COLO668 (cell line): Measurements from ENCODE around the gene PRELP.
"Not testable (repeated sequence)": the region's sequence is repeated elsewhere in the genome, so short reads cannot be mapped to it uniquely, and the experiment has no call there.

Experiments used
- DNase-seq: peaks from one replicate; lab custom pipeline; 2025; ENCODE audit not compliant: unreplicated experiment; lab: John Stamatoyannopoulos, UW

PRELP gene

DNA sequence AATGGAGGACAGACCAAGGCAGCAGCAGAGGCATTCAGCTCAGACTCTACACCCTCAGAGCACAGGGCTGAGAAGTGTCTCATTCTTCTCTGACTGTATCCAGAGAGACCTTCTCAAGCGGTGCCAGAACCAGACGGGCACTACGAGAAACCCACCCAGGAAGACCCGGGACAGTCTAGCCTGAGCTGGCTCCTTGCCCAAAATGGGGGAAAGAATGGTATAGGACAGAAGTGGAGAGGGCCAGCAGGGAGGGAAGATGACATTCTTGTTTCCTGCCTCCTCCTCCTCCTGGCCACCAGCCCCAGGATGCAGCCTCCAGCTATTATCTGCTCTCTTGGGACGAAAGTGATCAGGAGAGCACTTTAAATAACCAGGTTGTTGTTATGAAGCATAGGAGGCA, 22.6 kb upstream of the PRELP start:
- DNase-seq, result no peak

- DNase-seq, result no peak
Measured at GRCh38 chr1:203453616-203454015, 22.0 kb upstream of the PRELP start.

DNA sequence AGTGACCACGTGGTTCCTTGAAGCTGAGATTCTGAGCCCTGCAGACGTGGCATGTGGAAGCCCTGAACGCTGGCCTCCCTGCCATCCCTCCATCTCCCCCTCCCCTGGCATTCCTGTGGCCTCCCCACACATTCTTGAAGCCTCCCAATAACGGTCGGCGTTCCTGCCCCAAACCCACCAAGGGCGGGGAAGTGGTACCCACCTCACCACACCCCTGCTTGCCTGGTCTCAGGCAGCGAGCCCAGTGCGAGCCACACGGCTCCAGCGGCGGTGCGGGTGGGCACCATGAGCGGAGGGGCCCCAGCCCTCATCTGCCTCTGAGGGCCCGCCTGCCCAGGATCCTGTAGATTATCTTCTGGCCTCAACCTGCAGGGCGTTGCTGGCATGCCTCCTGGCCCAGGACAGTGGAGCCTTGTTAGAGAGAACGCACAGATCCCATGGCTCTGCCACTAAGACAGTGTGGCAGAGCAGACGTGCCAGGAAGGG, 20.6 kb upstream of the PRELP start:
- no peak for DNase-seq

GRCh38 chr1:203455706-203456105, 19.9 kb upstream of the PRELP start:
- DNase-seq, result no peak

- DNase-seq, result no peak
Measured at GRCh38 chr1:203456577-203456976, 19.0 kb upstream of the PRELP start.

DNA sequence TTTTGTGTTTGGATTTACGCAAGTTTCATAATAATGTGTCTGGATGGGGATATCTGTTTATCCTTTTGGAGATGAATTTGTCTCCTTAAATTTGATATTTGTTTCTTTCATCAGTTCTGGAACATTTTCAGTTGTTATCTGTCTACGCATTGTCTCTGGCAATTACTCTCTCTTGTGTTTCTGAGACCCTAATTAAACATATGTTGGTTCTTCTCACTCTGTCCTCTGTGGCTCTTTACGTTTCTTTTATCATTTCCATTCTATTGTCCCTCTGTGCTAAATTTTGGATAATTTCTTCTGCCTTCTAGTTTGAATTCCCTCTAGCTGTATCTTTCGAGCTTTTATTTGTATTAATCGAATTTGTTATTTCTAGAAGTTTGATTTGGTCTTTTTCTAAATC, 17.5 kb upstream of the PRELP start:
- no peak for DNase-seq

GRCh38 chr1:203459671-203460201, 15.9 kb upstream of the PRELP start:
- no peak for DNase-seq

DNA sequence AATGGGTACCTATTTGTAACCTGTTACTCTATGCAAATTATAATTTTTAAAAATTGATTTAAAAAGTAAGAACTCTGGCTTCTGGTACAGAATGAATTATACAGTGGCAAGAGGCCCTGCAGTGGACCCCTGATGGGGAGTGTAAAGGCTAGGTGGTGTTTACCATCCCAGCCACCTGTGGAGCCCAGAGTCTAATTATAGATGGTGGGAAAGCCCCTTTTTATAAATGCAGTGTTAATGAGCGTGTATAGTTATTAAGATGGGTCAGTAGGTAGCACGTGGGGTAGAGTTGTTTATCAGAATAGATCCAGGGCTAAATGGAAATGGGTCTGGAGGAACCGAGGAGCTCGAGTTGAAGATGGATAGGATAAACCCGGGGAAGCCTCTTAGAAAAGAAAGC, 13.9 kb upstream of the PRELP start:
- peak; percentile 21 for DNase-seq

GRCh38 chr1:203462143-203462542, 13.5 kb upstream of the PRELP start:
- DNase-seq, result no peak

DNA sequence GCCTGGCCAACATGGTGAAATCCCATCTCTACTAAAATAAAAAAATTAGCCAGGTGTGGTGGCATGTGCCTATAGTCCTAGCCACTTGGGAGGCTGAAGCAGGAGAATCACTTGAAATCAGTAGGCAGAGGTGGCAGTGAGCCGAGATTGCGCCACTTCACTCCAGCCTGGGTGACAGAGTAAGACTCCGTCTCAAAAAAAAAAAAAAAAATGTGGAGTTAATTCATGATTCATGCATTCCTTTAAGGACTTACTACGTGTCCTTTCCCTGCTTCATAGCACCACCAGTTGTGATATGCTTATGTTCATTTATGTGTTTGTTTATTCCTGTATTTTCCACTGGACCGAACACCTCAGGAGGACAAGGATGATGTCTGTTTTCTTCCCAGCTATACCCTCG, 12.7 kb upstream of the PRELP start:
- no peak for DNase-seq

- DNase-seq, result no peak
Measured at GRCh38 chr1:203463469-203464062, 12.0 kb upstream of the PRELP start.

DNA sequence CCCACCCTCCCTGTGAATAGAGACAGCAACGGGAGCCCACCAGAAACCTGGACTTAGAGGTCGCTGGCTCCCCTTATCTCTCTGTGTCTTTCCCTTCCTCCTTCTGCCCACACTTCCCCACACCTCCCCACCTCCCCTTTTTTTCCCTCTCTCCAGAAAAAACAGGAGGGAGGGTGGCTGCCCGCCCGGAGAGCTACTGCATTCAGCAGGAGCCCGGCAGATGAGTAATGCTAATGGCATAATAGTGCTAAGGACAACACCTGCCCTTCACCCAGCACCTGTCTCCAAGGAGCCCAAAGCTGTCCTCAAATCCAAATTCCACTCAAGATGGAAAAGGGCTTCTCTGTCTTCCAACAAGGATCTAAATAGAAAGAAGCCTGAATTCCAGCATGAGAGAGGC, 11.4 kb upstream of the PRELP start:
- peak; percentile 53 for DNase-seq

- DNase-seq, result no peak
Measured at GRCh38 chr1:203464743-203465142, 10.9 kb upstream of the PRELP start.

DNA sequence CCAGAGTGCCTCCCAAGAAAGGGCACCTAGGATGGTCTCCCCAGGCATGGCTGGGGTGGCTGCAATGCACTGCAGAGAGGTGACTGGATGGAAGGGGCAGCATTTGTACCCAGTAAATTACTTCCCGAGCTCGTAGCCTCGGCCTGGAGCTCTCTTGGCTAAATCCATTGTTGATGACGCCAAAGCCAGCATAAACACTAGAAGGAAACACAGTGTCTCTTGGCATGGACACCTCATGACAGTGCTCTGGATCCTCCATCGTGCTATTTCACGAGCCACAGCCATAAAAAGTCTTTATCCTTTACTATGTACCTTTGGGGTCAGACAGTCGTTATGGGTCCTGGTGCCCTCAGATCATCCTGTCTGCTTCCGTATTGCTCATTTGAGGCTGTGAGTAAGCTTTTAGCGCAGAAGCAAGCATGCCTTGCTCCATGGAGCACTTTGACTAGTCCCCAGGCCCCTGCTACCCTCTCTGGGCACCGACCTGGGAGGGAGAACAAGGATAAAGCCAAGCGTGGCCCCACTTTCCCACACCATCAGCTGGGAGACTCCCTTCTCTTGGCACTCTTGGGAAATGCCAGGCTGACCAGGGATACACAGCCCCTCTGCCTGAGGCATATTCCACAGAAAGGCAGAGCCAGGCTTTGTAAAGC, 10.3 kb upstream of the PRELP start:
- no peak for DNase-seq

GRCh38 chr1:203465948-203466347, 9.7 kb upstream of the PRELP start:
- DNase-seq, result no peak

DNA sequence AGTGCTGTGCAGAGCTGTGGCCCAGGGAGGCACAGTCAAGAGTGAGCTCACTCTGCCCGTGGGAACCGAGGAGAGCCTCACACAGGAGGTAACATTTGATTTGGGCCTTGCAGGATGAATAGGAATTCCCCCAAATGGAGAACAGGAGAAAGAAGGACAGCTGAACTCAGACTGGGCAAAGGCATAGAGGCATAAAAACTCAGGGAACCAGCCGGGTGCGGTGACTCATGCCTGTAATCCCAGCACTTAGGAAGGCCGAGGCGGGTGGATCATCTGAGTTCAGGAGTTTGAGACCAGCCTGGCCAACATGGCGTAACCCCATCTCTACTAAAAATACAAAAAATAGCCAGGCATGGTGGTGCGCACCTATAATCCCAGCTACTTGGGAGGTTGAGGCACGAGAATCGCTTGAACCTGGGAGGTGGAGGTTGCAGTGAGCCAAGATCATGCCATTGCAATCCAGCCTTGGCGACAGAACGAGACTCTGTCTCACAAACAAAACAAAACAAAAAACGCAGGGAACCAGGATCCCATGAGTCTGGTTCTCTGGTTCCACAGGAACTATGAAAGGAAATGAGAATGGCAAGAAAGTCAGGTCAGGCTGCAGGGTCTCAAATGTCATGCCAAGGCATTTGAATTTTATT, 8.6 kb upstream of the PRELP start:
- not testable (repeated sequence) for DNase-seq

GRCh38 chr1:203467550-203467921, 8.1 kb upstream of the PRELP start:
- no peak for DNase-seq

- no peak for DNase-seq
Measured at GRCh38 chr1:203468326-203468725, 7.3 kb upstream of the PRELP start.

DNA sequence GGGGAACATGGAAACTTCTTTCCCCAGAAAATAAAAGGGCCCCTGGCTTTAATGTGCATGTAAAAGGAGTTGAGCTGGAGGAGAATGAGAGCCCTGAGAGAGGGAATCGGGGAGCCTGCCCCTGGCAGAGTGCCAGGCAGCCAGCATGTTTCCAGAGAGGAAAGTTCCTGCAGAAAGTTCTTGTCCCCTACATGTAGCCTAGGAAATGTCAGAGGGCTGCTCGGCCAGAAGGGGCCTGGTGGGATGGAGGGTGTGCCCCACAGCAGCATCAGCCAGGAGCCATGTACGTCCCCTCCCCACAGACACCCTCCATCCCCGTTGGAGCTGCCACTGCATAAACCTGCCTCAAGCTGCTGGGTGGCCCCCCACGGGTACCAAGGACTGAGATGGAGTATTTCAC, 5.4 kb upstream of the PRELP start:
- DNase-seq, result no peak

- no peak for DNase-seq
Measured at GRCh38 chr1:203471841-203472240, 3.8 kb upstream of the PRELP start.

DNA sequence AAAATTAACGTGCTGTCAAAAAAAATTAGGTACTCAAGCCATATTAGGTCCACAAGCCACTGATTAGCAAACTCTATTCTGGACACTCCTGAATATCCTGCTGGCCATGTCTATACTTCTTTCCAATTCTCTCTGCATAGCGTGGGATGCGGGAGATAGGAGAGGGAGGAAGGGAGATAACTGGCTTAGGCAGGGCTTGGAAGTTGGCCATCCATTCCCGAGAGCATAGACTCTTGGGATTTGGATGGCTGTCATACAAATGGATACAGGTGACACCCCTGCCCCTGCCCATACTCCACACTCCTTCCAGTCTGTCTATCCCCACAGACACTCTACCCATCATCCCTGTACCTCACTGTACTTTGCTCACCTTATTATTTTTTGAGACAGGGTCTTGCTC, 2.3 kb upstream of the PRELP start:
- DNase-seq, result no peak

DNA sequence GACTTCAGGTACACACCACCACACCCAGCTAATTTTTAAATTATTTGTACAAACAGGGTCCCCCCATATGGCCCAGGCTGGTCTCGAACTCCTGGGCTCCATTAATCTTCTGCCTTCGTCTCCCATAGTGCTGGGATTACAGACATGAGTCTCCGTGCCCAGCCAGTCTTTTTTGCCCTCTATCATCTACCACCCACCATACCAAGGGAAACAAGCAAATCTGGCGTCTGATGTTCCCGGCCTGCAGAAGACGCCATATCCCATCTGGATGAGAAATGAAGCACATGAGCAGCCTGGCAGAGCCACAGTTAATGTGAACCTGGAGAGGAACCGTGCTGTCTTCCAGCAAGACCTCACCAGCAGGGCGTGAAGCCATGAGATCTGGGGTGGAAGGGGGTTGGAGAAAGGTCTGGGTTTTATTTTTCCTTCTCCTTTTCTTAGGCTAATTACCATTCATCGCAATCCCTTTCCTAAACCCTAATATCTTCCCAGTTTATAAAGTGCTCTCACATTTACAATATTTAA, 1.8 kb upstream of the PRELP start:
- DNase-seq, result no peak
